GM12891 (cell line): ENCODE results near the gene BEGAIN.

Source experiments
- PAX5 ChIP-seq: IDR thresholded peaks from 2 replicates; pipeline ENCODE4 v1.6.1; 2011; ENCODE audit warnings: low read length, moderate library complexity, mild to moderate bottlenecking; ENCODE audit not compliant: insufficient read depth, severe bottlenecking
- POLR2A ChIP-seq: IDR thresholded peaks from 2 replicates; pipeline ENCODE4 v1.6.1; 2011; ENCODE audit warnings: low read depth, low read length, control low read depth
- POLR2AphosphoS5 ChIP-seq: IDR thresholded peaks from 2 replicates; pipeline ENCODE4 v1.6.1; 2011; ENCODE audit warnings: low read depth, low read length, control low read depth
- POU2F2 ChIP-seq: IDR thresholded peaks from 2 replicates; pipeline ENCODE4 v1.6.1; 2011; ENCODE audit warnings: low read depth, mild to moderate bottlenecking, control low read depth, low read length, moderate library complexity
- SPI1 ChIP-seq: IDR thresholded peaks from 2 replicates; pipeline ENCODE4 v1.6.1; 2011; ENCODE audit warnings: low read depth, low read length, control low read depth
- TAF1 ChIP-seq: IDR thresholded peaks from 2 replicates; pipeline ENCODE4 v1.6.1; 2011; ENCODE audit warnings: low read depth, low read length, control low read depth

- TF ChIP-seq POU2F2: no peak
- no peak for TF ChIP-seq POLR2AphosphoS5
- no peak for TF ChIP-seq PAX5
- no peak for TF ChIP-seq POLR2A
- no peak for TF ChIP-seq SPI1
- TF ChIP-seq TAF1: no peak
Measured at GRCh38 chr14:100594625-100594951, 7.4 kb upstream of the BEGAIN start.
